NB4 (cell line): ENCODE data around the gene BRME1.
"Not testable (repeated sequence)": the region's sequence is repeated elsewhere in the genome, so short reads cannot be mapped to it uniquely, and the experiment has no call there.

ENCODE experiments used
- POLR2A ChIP-seq: IDR thresholded peaks from 2 replicates; pipeline ENCODE4 v1.6.1; 2011; ENCODE audit warnings: mild to moderate bottlenecking; ENCODE audit not compliant: insufficient read length; ENCODE audit errors: extremely low read depth
- TF ChIP-seq, protein P1 (sequence below): IDR thresholded peaks from one replicate; pipeline ENCODE4 v1.5.1; 2012; ENCODE audit warnings: low read depth, low read length
- TF ChIP-seq, protein P2 (sequence below): IDR thresholded peaks from 2 replicates; pipeline ENCODE4 v1.6.1; 2011; ENCODE audit warnings: low read depth, low read length

DNA sequence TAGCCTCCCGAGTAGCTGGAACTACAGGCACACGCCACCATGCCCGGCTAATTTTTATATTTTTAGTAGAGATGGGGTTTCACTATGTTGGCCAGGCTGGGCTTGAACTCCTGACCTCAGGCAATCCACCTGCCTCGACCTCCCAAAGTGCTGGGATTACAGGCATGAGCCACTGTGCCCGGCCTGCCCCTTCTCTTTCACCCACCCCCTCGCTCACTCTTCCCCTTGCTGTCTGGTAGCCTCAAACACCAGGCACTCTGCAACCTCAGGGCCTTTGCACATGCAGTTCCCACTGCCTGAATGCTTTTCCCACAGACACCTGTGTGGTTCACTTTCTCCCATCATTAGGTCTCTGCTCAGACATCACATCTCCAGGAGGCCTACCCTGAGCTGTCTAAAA is 16.2 kb upstream of the BRME1 start:
- not testable (repeated sequence) for TF ChIP-seq POLR2A
- TF ChIP-seq, protein P1, sequence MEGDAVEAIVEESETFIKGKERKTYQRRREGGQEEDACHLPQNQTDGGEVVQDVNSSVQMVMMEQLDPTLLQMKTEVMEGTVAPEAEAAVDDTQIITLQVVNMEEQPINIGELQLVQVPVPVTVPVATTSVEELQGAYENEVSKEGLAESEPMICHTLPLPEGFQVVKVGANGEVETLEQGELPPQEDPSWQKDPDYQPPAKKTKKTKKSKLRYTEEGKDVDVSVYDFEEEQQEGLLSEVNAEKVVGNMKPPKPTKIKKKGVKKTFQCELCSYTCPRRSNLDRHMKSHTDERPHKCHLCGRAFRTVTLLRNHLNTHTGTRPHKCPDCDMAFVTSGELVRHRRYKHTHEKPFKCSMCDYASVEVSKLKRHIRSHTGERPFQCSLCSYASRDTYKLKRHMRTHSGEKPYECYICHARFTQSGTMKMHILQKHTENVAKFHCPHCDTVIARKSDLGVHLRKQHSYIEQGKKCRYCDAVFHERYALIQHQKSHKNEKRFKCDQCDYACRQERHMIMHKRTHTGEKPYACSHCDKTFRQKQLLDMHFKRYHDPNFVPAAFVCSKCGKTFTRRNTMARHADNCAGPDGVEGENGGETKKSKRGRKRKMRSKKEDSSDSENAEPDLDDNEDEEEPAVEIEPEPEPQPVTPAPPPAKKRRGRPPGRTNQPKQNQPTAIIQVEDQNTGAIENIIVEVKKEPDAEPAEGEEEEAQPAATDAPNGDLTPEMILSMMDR: not testable (repeated sequence)
- TF ChIP-seq, protein P2, sequence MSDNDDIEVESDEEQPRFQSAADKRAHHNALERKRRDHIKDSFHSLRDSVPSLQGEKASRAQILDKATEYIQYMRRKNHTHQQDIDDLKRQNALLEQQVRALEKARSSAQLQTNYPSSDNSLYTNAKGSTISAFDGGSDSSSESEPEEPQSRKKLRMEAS: not testable (repeated sequence)
